Measurements from ENCODE around the gene PAPPA2.

GRCh38 chr1:176779992-176780328 is 317.0 kb downstream of the PAPPA2 start:
- no peak for TF ChIP-seq EZH2phosphoT487 (conservative IDR thresholded peaks at IDR 0.05; ENCODE audit: low read length)
- no peak for TF ChIP-seq CTCF (IDR thresholded peaks at IDR 0.05; ENCODE audit: insufficient read depth, low read length, poor library complexity, severe bottlenecking)
